MM.1S (cell line): ENCODE measurements around the gene AREL1.

Experiments
- CTCF ChIP-seq: fragments of 300-600 bp; sonication (generic); IDR thresholded peaks from 2 replicates; pipeline ENCODE4 v1.5.1; 2016; ENCODE audit warnings: antibody characterized with exemption, low read length, mixed read lengths
- EZH2 ChIP-seq: fragments of 300-600 bp; sonication (generic); optimal IDR thresholded peaks from 2 replicates; pipeline ENCODE3; 2017; ENCODE audit warnings: low read depth, mild to moderate bottlenecking, antibody characterized with exemption, low read length, mixed read lengths
- EZH2phosphoT487 ChIP-seq: fragments of 300-600 bp; sonication (generic); IDR thresholded peaks from 2 replicates; pipeline ENCODE4 v1.6.1; 2018; ENCODE audit warnings: antibody characterized with exemption, low read length

- TF ChIP-seq CTCF, result no peak
- TF ChIP-seq EZH2phosphoT487, result no peak
- no peak for TF ChIP-seq EZH2
These were observed 60.3 kb downstream of the AREL1 start for GRCh38 chr14:74652541-74652940.
